ENCODE results near the gene TRPC4.

The TRPC4 gene

GRCh38 chr13:37651891-37652290 is 217.7 kb downstream of the TRPC4 start:
- DNase-seq = no peak

GRCh38 chr13:37648609-37649008 is 221.0 kb downstream of the TRPC4 start:
- DNase-seq = no peak

- no peak for DNase-seq
Observed at GRCh38 chr13:37647031-37647650, 222.4 kb downstream of the TRPC4 start.

DNA sequence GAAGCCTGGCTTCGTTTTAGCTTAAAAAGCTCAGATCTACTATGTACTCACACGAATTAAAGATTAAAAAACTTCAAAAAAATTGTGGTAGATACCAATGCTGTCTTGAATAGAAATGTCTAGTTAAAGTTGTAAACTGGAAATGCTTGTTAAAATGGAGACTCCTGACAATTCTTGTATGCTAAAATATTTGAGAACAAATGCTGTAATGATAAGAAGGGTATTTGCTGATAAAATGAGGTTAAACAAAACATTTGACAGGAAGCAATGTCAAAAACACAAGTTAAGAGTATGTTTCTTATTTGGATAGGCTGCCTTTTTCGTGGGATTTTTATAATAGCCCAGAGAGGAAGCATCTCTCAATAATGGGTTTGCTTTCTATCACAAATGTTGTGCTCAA is 223.0 kb downstream of the TRPC4 start:
- DNase-seq = no peak

DNA sequence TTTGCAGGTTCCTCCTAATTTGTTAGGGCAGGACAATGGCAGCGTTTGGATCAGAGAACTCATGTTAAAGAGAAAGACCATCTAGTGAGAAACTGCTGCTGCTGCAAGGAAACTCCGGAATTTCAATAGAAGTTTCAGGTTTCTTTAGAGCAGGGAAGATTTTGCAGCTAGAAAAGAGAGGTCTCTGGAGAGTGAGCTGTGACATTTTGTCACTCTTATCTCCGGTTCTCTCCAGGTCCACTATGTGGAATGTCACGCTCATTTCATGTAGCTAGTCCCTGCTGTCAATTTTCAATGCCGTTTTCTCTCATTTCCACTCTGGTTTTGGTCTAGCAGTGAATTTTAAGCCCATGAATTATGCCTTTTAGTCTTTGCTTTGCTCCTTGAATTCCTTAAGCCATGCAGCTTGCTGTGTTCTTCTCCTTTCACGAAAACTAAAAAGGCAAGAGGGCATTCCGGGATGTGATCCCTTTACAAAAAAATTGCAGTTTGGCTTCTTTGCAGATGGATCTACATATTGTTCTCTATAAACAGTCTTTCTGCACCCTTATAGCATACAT is 224.3 kb downstream of the TRPC4 start:
- DNase-seq = no peak

DNA sequence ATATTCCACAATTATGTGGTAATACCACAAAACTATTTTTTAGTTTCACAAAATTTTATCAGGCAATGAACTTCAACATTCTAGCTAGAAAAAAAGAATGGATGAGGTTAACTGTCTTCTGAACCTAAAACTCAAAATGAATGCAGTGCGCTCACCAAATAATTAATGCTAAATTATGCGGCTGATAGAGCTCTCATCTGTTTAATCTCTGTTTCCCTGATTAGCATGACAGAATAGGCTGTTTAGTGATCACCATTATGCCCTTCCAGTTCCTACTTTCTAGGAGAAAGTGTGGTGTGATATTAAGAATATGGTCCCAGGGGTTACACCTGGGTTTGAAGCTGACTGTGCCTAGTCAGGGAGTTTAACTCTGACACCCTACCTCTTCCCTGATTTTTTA is 228.2 kb downstream of the TRPC4 start:
- DNase-seq = no peak

DNA sequence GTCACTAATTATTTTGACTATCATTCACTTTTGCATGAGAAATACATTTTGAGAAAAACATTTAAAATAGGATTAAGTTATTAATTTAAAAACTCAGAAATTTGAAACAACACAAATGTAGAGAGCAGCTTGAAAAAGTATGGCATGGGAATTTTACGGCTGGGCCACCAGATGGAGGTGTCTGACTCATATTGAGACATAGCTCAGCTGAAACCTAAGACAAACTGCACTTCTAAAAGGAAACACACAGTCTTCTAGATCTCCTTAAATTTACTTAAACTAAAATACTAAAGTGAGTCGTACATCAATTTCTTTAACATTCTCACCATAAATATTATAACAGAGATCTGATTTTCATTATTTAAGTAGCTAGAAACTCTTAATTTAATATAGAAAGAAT is 229.1 kb downstream of the TRPC4 start:
- no peak for DNase-seq

DNA sequence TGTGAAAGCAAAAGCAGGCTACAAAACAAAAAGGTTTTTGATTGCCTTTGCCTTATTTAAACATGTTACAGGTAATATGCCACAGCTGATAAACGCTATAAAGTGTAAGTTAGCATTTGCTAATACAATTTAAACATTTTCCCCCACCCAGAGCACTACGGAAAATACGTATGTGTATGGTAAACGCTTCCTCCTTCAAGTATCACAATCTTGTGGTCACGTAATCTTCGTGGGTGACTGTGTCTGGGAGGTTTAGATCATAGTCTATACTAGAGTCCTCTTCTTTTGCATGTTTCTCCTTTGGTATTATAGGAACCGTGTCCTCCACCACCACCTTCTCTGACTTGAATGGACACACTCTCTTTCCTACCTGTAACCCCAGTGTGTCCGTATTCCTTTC is 232.9 kb downstream of the TRPC4 start:
- no peak for DNase-seq

DNA sequence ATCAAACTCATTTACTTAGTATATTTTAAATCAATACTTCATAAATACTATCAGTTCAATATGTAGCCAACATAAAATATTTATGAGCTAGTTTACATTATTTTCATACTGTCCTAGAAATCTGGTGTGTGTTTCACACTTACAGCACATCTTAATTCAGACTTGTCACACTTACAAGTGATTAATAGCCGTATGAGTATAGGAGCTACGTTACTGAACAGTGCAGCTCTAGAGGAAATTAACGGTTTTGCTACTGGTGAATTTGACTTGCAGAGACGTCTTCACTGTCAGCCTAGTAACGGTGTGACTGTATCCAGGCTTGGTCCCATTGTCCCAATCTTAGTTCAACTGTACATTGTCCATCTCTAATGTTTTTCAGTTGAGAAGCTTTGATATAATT is 237.3 kb downstream of the TRPC4 start:
- DNase-seq = no peak

- no peak for DNase-seq
Observed at GRCh38 chr13:37627428-37627827, 242.1 kb downstream of the TRPC4 start.

DNA sequence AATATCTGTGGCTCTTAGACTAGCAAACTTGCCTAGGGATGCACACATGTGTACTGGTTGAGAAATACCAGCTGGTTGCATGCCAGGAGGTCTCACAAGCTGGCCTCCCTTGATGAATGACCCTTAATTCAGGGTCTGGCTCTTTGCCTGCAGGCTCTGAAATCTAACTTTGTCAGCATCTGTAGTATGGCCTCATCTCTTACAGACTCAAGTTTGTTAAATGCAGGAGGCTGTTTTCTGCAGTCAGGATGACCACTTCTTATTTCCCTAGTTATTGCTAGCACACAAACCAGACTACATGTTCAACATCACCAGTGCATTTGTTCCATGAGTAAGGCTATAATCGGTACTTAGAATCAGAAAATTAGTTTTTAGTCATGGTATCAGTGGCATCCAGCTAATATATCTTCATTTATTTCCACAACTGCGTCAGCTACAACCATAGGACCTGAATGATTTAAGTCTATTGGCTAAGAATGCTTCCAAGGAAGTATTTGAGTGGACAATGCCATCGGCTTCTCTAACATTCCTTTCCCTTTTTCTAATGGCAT is 247.7 kb downstream of the TRPC4 start:
- DNase-seq = no peak

DNA sequence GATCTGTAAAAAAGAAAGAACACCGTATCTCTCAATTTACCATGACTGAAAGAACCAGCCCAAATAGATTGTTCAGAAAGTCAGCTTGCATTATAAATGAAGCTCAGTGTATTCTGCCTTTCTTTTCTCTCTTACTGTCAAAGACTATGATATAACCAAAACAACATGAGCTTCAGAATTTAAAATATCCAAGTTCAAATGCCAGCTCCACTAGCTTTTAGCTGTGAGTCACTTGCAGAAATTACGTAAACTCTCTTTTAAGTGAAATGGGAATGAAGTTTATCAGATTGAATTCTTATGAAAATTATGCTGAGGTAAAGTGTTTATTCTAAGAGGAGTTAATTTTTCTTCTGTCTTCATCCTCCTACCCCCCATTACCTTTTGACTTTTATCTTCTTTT is 251.0 kb downstream of the TRPC4 start:
- no peak for DNase-seq

- no peak for DNase-seq
Observed at GRCh38 chr13:37617173-37617572, 252.4 kb downstream of the TRPC4 start.

DNA sequence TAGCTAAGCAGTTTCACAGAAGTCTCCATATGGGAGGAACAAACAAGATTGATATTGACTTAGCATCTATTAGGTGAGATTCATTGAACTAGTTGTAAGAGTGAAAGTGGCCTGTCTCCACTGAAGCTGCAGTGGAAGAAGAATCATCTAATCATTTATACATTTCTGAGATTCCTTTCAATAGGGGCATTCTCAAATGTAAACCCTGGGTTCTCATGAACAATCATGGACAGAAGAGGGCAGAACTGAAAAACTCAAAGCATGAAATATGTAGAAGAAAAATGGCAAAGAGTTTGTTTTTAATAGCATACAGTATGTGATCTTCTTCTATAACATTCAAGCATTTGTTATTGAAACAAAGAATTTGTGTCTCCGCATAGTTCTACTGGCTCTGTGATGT is 253.4 kb downstream of the TRPC4 start:
- DNase-seq = no peak

- DNase-seq = no peak
Observed at GRCh38 chr13:37615276-37615675, 254.3 kb downstream of the TRPC4 start.

DNA sequence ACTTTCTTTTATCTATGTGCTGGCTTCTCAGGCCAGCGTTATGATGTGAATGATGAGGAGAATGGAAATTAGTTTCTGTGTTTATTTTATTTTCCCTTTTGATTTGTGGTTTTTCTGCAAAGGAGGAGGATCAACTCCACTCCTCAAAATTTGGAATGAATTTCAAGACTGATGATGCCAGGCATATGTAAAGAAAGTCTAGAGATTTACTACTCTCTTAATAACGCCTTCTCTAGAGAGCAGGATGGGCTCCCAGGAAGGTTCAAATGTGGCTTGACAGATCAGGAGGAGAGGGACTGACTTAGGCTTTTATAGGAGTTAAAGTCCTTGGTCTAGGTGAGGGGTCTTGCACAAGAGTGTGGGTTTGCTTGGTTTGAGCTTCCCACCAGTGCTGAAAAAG is 255.9 kb downstream of the TRPC4 start:
- DNase-seq = no peak

DNA sequence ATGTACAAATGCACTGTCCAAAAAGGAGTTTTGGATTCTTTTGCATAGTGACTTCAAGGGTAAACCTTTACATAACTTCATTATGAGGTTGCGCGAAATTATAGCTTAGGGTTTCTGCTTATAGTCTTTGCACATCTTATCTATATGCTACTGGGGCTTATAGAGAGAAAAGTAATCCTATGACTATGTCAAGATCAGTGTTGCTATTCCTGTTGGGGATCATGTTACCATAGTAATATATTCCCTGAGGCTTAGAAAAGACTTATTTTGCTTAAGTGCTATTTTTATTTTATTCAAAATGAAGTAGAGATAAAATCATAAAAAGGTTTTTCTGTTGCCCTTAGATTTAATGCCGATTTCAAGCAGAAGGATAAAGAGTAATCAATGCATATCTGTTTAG is 256.3 kb downstream of the TRPC4 start:
- no peak for DNase-seq

- no peak for DNase-seq
Observed at GRCh38 chr13:37608750-37609339, 260.7 kb downstream of the TRPC4 start.

DNA sequence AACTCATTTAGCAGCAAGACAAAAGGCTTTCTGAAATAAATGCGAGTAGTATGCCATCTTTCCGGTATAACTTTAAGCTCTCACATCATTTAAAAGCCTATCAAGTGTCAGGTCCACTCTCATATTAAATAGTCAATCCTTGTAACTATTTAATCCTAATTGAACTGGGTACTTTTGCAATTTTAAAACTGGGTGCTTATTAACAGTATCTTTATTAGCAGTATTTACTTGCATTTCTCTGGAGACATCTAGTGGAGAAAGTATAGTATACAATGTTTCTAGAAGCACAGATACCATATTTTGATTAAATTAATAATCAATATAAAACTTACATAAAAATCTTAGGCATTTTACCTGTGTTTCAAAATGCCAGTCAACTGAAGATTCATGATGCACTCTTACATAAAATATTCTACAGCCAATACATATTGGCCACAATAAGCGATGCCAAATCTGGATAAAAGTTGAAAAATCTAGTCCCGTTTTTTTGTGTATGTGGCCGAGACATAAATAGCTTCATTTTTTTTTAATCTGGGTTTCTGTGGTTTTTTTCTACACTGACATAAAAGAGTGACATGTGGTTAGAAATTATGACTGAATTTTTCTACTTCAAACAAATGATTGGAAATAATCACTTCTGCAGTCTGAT is 266.7 kb downstream of the TRPC4 start:
- no peak for DNase-seq

- DNase-seq = no peak
Observed at GRCh38 chr13:37601648-37602440, 267.7 kb downstream of the TRPC4 start.

DNA sequence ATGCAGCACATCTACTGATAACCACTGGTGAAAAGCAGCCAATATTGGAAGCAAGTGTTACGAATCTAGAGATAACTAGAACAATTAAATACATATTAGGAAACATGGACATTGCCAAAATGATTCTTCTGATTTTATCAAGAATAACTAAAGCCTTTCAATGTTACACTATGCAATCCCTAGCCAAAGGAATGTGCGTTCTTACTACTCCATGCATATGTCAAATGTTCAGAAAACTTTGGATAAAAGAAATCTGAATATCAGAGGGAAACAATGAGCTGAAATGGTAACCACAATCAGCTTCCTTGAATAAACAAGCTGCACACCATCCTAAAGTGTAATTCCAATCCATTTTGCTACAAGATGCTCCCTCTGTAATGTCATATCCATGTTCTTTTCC is 270.1 kb downstream of the TRPC4 start:
- DNase-seq = no peak

DNA sequence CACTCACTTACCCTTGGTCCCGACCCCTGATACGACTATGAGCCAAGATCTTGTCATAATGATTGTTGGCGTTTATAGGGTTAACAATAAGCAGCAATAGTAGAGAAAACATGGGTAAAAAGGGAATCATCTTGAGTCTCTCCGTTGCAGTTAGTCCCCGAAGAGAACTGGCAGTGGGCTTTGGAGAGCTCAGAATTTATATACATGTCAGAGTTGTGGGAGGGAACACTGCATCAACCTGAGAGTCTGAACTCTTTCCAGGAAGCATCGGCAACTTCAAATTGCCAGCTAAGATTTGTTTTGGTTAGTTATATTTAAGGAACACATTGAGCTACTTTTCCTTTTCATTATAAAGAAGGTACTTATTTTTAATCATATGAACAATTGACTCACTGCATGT is 271.0 kb downstream of the TRPC4 start, which contains the start of gene POSTN:
TSS of gene POSTN (minus strand) at position 172 of the 400 bp plus-strand sequence. CDS start at position 130, 42 bp downstream.
- DNase-seq = no peak

- no peak for DNase-seq
Observed at GRCh38 chr13:37597477-37598025, 272.0 kb downstream of the TRPC4 start.
